ENCODE results near the gene RASGRP3. TPM values are rescaled to one million over a fixed set of nuclear protein-coding genes. Genes with fewer than 3 reads are reported as not detected.
"Not testable (repeated sequence)": the region's sequence is repeated elsewhere in the genome, so short reads cannot be mapped to it uniquely, and the experiment has no call there.

Gene RASGRP3, protein sequence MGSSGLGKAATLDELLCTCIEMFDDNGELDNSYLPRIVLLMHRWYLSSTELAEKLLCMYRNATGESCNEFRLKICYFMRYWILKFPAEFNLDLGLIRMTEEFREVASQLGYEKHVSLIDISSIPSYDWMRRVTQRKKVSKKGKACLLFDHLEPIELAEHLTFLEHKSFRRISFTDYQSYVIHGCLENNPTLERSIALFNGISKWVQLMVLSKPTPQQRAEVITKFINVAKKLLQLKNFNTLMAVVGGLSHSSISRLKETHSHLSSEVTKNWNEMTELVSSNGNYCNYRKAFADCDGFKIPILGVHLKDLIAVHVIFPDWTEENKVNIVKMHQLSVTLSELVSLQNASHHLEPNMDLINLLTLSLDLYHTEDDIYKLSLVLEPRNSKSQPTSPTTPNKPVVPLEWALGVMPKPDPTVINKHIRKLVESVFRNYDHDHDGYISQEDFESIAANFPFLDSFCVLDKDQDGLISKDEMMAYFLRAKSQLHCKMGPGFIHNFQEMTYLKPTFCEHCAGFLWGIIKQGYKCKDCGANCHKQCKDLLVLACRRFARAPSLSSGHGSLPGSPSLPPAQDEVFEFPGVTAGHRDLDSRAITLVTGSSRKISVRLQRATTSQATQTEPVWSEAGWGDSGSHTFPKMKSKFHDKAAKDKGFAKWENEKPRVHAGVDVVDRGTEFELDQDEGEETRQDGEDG
- total RNA-seq: 10 to 100 TPM; 15.2 to 22.9 TPM

DNA sequence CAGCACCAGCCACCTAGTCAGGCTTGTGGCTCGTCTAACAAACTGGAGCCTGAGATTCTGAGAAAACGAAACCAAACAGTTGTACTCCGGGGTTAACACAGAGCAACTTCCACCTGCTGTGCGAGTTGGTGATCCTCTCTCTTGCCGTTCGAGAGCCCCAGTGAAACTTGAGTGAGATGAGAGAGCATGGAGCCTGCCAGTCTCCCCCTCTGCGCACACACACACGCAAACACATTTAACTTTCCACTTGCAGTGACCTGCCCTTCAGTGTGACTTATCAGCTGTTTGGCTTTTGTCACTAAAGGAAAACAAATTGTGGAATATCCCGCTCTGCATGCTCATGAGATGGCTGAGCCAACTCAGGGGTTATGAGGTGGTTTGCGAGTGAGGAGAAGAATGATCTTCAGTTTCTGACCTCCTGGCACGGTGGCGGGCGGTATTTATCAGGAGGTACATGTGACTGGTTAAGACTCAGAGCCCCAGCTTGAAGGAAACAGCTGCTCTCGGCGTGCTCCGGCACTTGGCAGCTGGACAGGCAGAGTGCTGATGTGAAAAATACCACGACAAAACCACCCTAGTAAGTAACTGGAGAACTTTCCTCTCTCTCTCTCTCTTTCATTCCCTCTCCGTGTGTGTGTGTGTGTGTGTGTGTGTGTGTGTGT, at the start of gene RASGRP3:
Gene RASGRP3, plus strand, starts transcription at position 519 of the 662 bp plus-strand sequence. CDS start 38,488 bp downstream, outside the sequence.
- Mint-ChIP-seq H3K4me3 (peak within 1 kb of the TSS; percentile 91), H3K9me3 (ENCODE audit: low read depth) (no peaks in the 10 kb centered on the region), H3K4me1 (peaks cover 33% of the 10 kb centered on the region), H3K27ac (peak within 1 kb of the TSS; percentile 99), H3K27me3 (peaks cover 5% of the 10 kb centered on the region), H3K36me3 (peaks cover 17% of the 10 kb centered on the region)
- DNase-seq: peak; percentile 84
- peak; percentile 79 for ATAC-seq
- CTCF ChIA-PET: interaction anchor here (0.9 to 3.2 kb wide), 15 partner anchors 10 to 176 kb away, joined by 3 to 46 read pairs (median 4); partner anchors contain the start of gene FAM98A

DNA sequence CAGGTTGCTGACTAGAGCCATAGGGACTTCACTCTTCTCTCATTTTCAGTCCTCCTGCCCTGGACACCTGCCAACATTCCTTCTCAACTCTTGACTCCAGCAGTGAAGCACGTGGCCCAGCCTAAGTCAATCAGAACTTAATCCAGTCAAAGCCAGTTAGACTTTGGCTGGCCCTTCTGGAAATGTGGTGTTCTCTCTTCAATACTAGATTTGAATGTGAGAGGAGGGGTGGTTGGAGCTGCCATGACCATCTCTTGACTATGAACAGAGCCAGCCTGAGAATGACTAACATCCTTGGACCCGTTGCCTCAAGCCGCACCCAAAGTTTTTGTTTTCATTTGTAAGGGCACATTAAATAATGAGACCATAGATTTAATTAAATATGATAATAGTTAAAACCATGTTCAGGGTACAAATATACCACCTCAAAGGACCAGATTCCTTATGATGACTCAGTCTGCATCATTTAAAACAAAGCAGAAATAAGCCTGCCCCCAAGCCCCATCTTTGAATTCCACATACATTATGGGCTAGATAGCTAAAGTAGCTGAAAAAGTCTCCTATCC, 49.7 kb upstream of the RASGRP3 start:
- Mint-ChIP-seq H3K36me3 (no peaks in the 10 kb centered on the region), H3K9me3 (ENCODE audit: low read depth) (no peaks in the 10 kb centered on the region), H3K4me1 (no peaks in the 10 kb centered on the region), H3K27ac (no peak overlapping the region), H3K27me3 (peaks cover 4% of the 10 kb centered on the region), H3K4me3 (no peak overlapping the region)
- DNase-seq (no peak), ATAC-seq (no peak)
- CTCF ChIA-PET: no interaction called here

DNA sequence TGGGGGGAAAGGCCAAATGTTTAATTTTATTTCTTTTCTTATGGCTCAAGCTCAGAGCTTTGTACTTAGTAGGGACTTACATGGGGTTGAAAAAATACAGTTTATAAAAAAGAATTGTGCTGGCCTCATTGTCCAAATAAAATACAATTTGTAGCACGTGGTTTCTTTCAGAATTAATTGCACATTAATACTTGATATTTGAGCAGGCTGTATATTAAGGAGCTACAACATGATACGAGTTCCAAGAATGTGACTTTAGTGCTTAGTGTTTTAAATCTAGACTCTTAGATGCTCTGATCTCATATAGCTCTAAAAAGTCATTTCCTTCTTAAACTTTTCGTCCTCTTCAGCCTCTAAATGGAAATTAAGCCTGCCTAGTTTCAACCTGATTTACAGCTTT, 46.4 kb upstream of the RASGRP3 start:
- DNase-seq (no peak), ATAC-seq (no peak)
- no peaks in the 10 kb centered on the region for H3K4me1 Mint-ChIP-seq
- H3K9me3 Mint-ChIP-seq (ENCODE audit: low read depth): no peaks in the 10 kb centered on the region
- H3K27ac Mint-ChIP-seq: no peak overlapping the region
- no peak overlapping the region for H3K4me3 Mint-ChIP-seq
- H3K27me3 Mint-ChIP-seq: peaks cover 21% of the 10 kb centered on the region
- H3K36me3 Mint-ChIP-seq: no peaks in the 10 kb centered on the region
- CTCF ChIA-PET: no interaction called here

DNA sequence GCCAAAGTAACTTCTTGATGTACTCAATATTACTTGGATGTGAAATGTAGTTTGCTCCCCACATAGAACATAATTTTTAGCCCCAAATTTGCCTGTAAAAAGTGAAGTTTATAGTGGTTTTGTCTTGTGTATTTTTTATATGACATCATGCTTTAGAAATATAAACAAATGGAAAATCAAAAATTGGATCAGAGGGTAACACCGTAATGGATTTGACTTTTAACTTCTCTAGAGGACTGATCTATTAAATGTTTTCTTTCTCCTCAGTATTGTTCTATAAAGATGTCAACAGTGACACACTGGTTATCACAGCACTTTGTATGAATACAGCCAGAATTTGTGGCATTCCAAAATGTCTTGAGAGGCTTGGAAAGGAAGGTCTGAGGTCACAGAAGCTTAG, 45.6 kb upstream of the RASGRP3 start:
- Mint-ChIP-seq H3K4me3 (no peak overlapping the region), H3K27me3 (peaks cover 22% of the 10 kb centered on the region), H3K4me1 (no peaks in the 10 kb centered on the region), H3K27ac (no peak overlapping the region), H3K36me3 (no peaks in the 10 kb centered on the region), H3K9me3 (ENCODE audit: low read depth) (no peaks in the 10 kb centered on the region)
- ATAC-seq: no peak
- DNase-seq: no peak
- CTCF ChIA-PET: interaction anchor here (0.8 kb wide), 1 partner anchor 152 kb away, joined by 3 read pairs; no protein-coding TSS in a partner anchor

DNA sequence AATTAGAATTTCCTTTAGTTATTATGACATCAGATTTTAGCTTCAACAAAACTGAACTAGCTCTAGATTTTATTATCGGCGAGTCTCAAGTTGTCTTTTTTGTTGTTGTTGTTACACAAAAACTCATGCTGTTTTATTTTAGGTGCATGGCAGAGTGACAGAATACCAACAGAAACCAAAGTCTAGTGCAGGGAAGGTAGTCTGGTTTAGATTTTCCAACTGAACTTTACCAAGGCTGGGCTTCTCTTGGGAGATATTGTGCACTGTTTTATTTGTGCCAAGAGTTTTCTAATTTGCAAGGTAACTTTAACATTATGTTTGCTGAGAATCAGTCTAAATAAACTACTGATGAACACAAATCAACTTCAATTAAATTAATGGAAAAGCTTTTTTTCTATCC, 43.6 kb upstream of the RASGRP3 start:
- no peak overlapping the region for H3K4me3 Mint-ChIP-seq
- H3K4me1 Mint-ChIP-seq: no peaks in the 10 kb centered on the region
- H3K36me3 Mint-ChIP-seq: no peaks in the 10 kb centered on the region
- peaks cover 32% of the 10 kb centered on the region for H3K27me3 Mint-ChIP-seq
- no peak for ATAC-seq
- DNase-seq: no peak
- CTCF ChIA-PET: interaction anchor here (0.7 kb wide), 1 partner anchor 8 kb away, joined by 3 read pairs; no protein-coding TSS in a partner anchor
- no peaks in the 10 kb centered on the region for H3K9me3 Mint-ChIP-seq (ENCODE audit: low read depth)
- H3K27ac Mint-ChIP-seq: no peak overlapping the region

DNA sequence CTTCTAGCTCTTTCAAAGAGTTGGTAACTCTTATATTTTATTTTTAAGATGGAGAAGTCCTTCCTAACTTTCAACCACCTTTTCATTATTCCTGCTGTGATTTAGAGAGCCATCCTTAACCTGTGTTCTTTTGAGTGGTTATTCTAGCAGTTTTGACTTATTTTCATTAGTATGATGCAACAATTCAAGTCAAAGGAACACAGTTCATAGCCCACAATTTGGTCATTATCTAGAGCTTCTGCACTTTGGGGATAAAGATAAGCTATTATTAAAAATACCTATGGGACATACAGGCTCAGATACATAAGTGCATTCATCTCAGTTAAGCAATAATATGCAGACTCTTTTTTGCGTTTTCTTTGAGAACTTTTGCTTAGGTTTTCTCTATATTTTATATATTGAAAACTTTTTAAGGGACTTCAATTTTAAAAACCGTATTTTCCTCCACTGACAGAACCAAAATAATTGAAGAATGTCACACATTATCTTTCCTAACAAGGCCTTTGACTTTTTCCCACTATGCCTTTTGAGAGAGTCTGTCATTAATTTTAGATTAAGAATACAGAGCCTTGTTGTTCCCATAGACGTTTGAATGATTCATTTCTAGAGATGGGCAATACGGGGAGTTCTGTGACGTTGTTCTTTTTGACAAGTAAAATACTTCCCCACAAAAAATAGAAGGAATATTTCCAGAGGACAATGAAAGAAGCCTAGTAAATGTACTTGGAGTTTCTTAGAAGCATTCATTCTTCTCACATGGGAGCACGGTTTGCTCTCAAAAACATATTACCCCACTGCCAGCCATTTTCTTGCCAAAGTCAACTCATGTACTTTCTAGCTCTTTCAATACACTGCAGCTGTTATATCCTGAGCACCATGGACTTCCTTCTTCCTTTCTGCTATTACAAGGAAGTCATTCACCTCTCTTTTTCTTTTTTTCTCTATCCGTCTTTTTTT, 42.9 kb upstream of the RASGRP3 start:
- Mint-ChIP-seq H3K9me3 (ENCODE audit: low read depth) (no peaks in the 10 kb centered on the region), H3K4me1 (no peaks in the 10 kb centered on the region), H3K4me3 (no peak overlapping the region), H3K27me3 (peaks cover 32% of the 10 kb centered on the region), H3K36me3 (no peaks in the 10 kb centered on the region), H3K27ac (no peak overlapping the region)
- CTCF ChIA-PET: interaction anchor here (0.7 kb wide), 1 partner anchor 8 kb away, joined by 3 read pairs; no protein-coding TSS in a partner anchor
- ATAC-seq: no peak
- no peak for DNase-seq

DNA sequence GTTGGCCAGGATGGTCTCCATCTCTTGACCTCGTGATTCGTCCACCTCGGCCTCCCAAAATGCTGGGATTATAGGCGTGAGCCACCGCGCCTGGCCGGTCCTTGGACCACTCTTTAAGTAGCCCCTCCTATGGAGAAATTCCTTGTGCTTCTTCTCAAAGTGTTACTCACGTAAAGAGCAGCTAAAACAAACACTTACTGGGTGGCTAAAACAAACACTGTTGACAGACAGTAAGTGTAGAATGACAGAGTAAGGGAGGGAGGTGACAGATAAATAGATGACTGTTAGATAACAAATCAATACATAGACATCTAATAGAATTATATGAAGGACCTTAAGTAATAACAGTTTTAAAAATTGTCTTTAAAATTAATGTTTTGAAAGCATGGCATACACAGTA, 40.9 kb upstream of the RASGRP3 start:
- DNase-seq: no peak
- peaks cover 38% of the 10 kb centered on the region for H3K27me3 Mint-ChIP-seq
- H3K4me3 Mint-ChIP-seq: no peak overlapping the region
- H3K36me3 Mint-ChIP-seq: no peaks in the 10 kb centered on the region
- H3K4me1 Mint-ChIP-seq: no peaks in the 10 kb centered on the region
- H3K9me3 Mint-ChIP-seq (ENCODE audit: low read depth): no peaks in the 10 kb centered on the region
- CTCF ChIA-PET: interaction anchor here (0.6 kb wide), 1 partner anchor 775 kb away, joined by 3 read pairs; no protein-coding TSS in a partner anchor
- H3K27ac Mint-ChIP-seq: no peak overlapping the region
- no peak for ATAC-seq

DNA sequence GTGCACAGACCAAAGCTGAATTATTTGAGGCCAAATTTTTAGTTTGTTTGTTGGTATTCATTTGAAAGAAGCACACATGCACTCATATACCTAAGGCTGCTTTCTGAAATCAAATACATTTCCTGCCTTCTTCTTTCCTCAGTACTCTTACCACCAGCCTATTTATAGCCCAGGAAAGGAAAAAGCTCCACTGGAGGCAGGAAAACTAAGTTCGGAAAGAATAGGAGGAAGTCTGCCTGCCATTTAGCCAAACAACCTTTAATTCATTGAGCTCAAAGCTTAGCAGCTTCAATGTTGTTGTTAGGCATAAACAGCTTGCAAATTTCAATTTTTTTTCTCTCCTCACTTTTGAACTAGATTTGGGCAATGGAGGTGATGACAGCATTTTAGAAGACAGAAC, 40.4 kb upstream of the RASGRP3 start:
- H3K27me3 Mint-ChIP-seq: peaks cover 34% of the 10 kb centered on the region
- no peak for ATAC-seq
- CTCF ChIA-PET: interaction anchor here (0.6 kb wide), 1 partner anchor 776 kb away, joined by 3 read pairs; no protein-coding TSS in a partner anchor

DNA sequence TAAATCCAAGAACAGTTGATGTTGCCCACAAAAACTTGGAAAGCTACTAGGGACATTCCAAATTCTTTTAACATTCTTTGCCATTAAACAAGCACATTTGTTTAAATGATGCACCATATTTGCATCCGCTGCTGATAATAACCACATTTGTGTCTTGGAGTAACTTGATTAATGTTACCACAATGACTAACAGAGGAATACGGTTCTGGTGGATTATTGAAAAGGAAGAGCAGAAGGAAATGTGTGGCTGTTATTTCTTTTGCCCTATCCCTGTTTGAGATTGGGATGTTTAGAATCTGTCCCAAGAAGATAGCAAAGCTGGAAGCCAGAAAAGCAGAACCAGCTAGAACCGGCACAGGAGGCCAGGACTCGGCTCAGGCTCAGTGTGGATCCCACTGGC, 39.2 kb upstream of the RASGRP3 start:
- ATAC-seq: no peak
- no peak overlapping the region for H3K27ac Mint-ChIP-seq
- no peaks in the 10 kb centered on the region for H3K9me3 Mint-ChIP-seq (ENCODE audit: low read depth)
- no peaks in the 10 kb centered on the region for H3K4me1 Mint-ChIP-seq
- no peak overlapping the region for H3K4me3 Mint-ChIP-seq
- H3K36me3 Mint-ChIP-seq: no peaks in the 10 kb centered on the region
- DNase-seq: no peak
- CTCF ChIA-PET: no interaction called here
- H3K27me3 Mint-ChIP-seq: peaks cover 32% of the 10 kb centered on the region

More for the DNA sequence above, 40.4 kb upstream of the RASGRP3 start:
- DNase-seq: no peak
- Mint-ChIP-seq H3K4me3 (no peak overlapping the region), H3K36me3 (no peaks in the 10 kb centered on the region), H3K27ac (no peak overlapping the region), H3K4me1 (no peaks in the 10 kb centered on the region), H3K9me3 (ENCODE audit: low read depth) (no peaks in the 10 kb centered on the region)

DNA sequence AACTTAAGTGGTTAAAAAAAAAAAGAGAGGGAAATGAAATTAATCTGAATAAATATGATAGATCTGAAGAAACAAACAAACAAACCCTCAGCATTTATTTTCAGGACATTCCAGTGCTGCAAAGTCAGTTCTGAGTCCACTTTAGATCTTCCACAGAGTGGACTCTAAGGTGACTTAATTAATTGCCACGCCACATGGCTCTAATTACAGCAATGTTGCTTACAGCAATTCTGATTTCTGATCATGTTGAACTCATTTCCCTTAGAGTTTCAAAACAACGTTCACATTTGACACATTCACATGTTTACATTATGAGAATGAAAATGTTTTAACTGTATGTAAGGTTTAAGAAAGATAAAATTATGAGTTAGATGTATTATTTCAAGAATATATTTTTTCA, 38.6 kb upstream of the RASGRP3 start:
- DNase-seq (no peak), ATAC-seq (no peak)
- Mint-ChIP-seq H3K27me3 (peaks cover 30% of the 10 kb centered on the region), H3K27ac (no peak overlapping the region), H3K9me3 (ENCODE audit: low read depth) (no peaks in the 10 kb centered on the region), H3K4me1 (no peaks in the 10 kb centered on the region), H3K4me3 (no peak overlapping the region), H3K36me3 (no peaks in the 10 kb centered on the region)
- CTCF ChIA-PET: no interaction called here

DNA sequence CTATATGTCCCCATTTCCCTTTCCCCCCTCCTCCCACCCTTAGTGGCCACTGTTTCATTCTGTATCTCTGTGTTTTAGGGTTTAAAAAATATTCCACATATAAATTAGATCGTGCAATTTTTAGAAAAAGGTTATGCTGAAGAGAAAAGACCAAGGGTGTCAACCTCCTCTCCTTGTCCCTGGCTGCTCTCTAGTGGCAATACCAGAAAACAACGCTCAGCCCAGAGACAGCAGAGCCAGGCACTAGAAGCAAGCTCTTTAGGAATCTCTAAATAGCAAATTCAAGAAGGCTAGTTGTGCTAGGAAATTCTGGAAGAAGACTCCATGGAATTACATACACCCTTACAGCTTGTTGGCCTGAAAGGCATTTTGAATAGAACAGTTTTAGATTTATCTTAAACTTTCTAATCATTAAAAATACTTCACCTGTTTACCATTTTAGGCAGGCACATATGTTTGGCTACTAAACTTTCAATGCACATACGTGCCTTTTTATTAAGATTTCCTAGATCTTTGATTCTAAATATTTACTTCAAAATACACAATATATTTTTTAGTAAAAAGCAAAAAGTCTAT, 35.1 kb upstream of the RASGRP3 start:
- Mint-ChIP-seq H3K4me1 (no peaks in the 10 kb centered on the region), H3K4me3 (no peak overlapping the region), H3K27ac (no peak overlapping the region), H3K9me3 (ENCODE audit: low read depth) (no peaks in the 10 kb centered on the region), H3K36me3 (no peaks in the 10 kb centered on the region), H3K27me3 (peaks cover 20% of the 10 kb centered on the region)
- ATAC-seq (peak; percentile 60), DNase-seq (peak; percentile 46)
- CTCF ChIA-PET: interaction anchor here (0.6 to 1.8 kb wide), 6 partner anchors 8 to 1234 kb away, joined by 3 read pairs; no protein-coding TSS in a partner anchor

DNA sequence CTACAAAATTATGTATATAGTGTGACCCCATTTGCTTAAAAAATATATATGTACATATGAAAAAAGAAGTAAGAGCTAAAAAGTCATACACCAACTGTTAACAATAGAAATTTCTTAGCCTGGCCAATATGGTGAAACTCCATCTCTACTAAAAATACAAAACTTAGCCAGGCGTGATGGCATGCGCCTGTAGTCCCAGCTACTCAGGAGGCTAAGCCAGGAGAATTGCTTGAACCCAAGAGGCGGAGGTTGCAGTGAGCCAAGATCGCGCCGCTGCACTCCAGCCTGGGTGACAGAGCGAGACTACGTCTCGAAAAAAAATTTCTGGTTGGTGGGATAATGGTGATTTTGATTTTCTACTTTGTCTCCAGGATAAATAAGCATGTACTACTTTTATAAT, 34.4 kb upstream of the RASGRP3 start:
- peaks cover 18% of the 10 kb centered on the region for H3K27me3 Mint-ChIP-seq
- not testable (repeated sequence) for H3K4me3 Mint-ChIP-seq; ATAC-seq; H3K27ac Mint-ChIP-seq; DNase-seq; H3K9me3 Mint-ChIP-seq (ENCODE audit: low read depth); H3K4me1 Mint-ChIP-seq; H3K36me3 Mint-ChIP-seq
- CTCF ChIA-PET: interaction anchor here (1.8 kb wide), 1 partner anchor 24 kb away, joined by 3 read pairs; no protein-coding TSS in a partner anchor

Measured in activated CD8-positive, alpha-beta memory T cell treated with anti-CD3 and anti-CD28 coated beads, Interleukin-2, amount 10 ng/mL, durations not matched to agents 7 days and 5 days (primary cell).